Skeletal muscle satellite cell (primary cell): ENCODE measurements around the gene HES6.

Experiments
- H3K27me3 ChIP-seq: 2 replicates; pipeline ENCODE4 v1.7.0; 2013; ENCODE audit warnings: low read length; ENCODE audit not compliant: control insufficient read depth, insufficient read depth
- H3K36me3 ChIP-seq: 2 replicates; pipeline ENCODE4 v1.7.0; 2013; ENCODE audit warnings: mild to moderate bottlenecking, control low read depth, low read length; ENCODE audit not compliant: insufficient read depth
- H3K4me1 ChIP-seq: 2 replicates; pipeline ENCODE4 v1.7.0; 2013; ENCODE audit warnings: low read length; ENCODE audit not compliant: control insufficient read depth, insufficient read depth
- H3K4me2 ChIP-seq: 2 replicates; pipeline ENCODE4 v1.7.0; 2013; ENCODE audit warnings: mild to moderate bottlenecking, low read length
- H3K4me3 ChIP-seq: 2 replicates; pipeline ENCODE4 v1.7.0; 2013; ENCODE audit warnings: low read length
- H3K9ac ChIP-seq: 2 replicates; pipeline ENCODE4 v1.7.0; 2013; ENCODE audit warnings: mild to moderate bottlenecking, low read depth, low read length, moderate library complexity
- H3K9me3 ChIP-seq: replicated peaks from 2 replicates; pipeline ENCODE4 v1.7.0; 2013; ENCODE audit warnings: mild to moderate bottlenecking, control low read depth, low read length

The HES6 gene

GRCh38 chr2:238203094-238203972 lies 36.5 kb downstream of the HES6 start, which contains the start of gene ILKAP:
Gene ILKAP (minus strand): TSS chr2:238203695. CDS start chr2:238203553, 142 bp downstream.
- Histone ChIP-seq H3K27me3 (peaks cover 3% of the 10 kb centered on the region), H3K36me3 (no peaks in the 10 kb centered on the region)

GRCh38 chr2:238202326-238203093 lies 37.3 kb downstream of the HES6 start:
- Histone ChIP-seq H3K4me2 (peak overlapping the region; percentile 96), H3K4me1 (peaks cover 31% of the 10 kb centered on the region), H3K9me3 (no peaks in the 10 kb centered on the region), H3K4me3 (peak overlapping the region; percentile 98), H3K9ac (peak overlapping the region; percentile 100), H3K27me3 (peaks cover under 1% of the 10 kb centered on the region), H3K36me3 (no peaks in the 10 kb centered on the region)

More at GRCh38 chr2:238203094-238203972, 36.5 kb downstream of the HES6 start, which contains the start of gene ILKAP:
- H3K4me2 ChIP-seq, result peak within 1 kb of the TSS; percentile 96
- H3K4me1 ChIP-seq, result peaks cover 31% of the 10 kb centered on the region
- H3K9me3 ChIP-seq, result no peaks in the 10 kb centered on the region
- H3K9ac ChIP-seq, result peak within 1 kb of the TSS; percentile 100
- peak within 1 kb of the TSS; percentile 98 for H3K4me3 ChIP-seq

- no peaks in the 10 kb centered on the region for H3K4me1 ChIP-seq
- H3K36me3 ChIP-seq, result peaks cover 74% of the 10 kb centered on the region
- H3K4me2 ChIP-seq, result no peak overlapping the region
- no peaks in the 10 kb centered on the region for H3K9me3 ChIP-seq
- no peak overlapping the region for H3K4me3 ChIP-seq
- no peak overlapping the region for H3K9ac ChIP-seq
- H3K27me3 ChIP-seq, result no peaks in the 10 kb centered on the region
These were observed 49.4 kb downstream of the HES6 start for GRCh38 chr2:238190445-238190844.
